ENCODE data around the gene FAM107B.

Gene FAM107B

GRCh38 chr10:14616955-14617730 lies 157.6 kb downstream of the FAM107B start:
- no peak for DNase-seq

DNA sequence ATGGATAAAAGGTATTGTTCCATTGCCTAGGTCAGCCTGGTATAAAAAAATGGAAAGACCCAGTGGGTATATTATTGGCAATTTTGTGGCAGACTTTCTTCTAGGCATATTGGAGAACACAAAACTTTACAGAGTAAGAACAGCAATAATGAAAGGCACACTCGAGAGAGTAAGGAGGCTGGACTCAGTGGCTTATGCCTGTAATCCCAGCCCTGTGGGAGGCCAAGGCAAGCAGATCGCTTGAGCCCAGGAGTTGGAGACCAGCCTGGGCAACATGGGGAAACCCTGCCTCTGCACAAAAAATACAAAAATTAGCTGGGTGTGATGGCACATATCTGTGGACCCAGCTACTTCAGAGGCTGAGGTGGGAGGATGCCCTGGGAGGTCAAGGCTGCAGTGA lies 158.2 kb downstream of the FAM107B start:
- DNase-seq = no peak

DNA sequence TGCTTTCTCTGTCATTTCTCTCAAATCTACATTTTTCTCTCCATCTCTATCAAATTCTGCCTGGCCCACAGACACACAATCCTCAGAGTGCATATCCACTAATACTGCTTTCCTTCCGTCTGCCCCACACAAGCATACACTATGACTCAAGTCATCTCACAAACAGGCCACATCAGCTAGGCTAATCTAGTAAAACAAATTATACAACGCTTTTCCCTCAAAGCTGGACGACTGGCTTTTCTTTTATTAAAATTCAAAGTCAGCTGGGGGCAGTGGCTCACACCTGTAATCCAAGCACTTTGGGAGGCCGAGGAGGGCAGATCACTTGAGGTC lies 161.1 kb downstream of the FAM107B start:
- no peak for DNase-seq

DNA sequence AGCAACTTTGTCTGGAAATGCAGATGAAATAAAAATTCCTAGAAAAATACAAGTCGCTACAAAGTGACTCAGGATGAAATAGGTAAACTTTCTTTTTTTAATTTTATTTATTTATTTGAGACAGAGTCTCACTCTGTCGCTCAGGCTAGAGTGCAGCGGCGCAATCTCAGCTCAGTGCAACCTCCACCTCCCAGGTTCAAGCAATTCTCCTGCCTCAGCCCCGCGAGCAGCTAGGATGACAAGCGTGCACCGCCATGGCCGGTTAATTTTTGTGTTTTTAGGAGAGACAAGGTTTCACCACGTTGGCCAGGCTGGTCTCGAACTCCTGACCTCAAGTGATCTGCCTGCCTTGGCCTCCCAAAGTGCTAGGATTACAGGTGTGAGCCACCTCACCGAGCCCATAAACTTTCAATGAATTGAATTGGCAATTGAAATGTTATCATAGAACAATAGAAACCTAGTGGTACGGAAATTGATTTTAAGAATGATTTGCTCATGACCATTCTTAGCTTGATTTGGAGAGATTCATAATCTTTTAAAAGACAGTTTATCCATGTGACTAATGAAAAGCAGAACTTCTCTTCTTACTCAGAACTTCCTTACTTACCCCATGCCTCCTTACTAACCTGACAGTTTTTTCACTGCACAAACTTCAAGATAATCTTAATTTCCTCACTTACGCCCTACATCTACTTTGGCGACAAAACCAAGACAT lies 161.7 kb downstream of the FAM107B start:
- DNase-seq = no peak

DNA sequence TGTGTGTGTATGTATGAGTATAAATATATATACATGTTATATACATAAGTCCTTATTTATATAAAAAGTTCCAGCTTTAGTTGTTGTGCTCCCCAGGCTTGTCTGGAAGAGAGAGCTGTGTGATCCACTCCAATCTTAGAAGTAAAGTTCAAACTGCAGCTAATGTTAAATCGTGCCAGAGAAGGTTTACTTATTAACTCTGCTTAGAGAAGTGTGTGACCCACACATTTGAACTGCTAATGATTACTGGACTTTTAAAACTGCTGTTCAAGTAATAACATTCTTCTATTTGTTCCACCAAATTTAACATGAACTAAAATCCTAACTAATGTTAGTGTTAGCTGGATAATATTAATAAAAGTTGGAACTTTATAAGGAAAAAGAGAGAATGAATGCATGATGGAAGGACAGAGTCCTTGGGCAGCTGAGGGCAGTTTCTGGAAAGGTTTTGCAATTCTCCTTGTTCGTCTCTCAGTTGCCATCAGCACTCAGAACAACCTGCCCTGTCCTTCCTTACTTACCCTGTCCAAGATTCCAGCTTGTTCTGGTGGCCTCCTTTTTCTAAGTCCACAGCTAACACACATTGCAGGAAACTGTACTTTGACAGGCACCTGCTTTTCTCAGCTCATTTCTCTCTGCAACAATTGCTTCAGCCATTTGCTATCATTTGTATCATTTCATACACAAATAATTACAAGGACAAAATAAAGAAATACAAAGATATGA lies 162.6 kb downstream of the FAM107B start:
- DNase-seq = no peak

- DNase-seq = no peak
These were observed 165.5 kb downstream of the FAM107B start for GRCh38 chr10:14609178-14609577.

DNA sequence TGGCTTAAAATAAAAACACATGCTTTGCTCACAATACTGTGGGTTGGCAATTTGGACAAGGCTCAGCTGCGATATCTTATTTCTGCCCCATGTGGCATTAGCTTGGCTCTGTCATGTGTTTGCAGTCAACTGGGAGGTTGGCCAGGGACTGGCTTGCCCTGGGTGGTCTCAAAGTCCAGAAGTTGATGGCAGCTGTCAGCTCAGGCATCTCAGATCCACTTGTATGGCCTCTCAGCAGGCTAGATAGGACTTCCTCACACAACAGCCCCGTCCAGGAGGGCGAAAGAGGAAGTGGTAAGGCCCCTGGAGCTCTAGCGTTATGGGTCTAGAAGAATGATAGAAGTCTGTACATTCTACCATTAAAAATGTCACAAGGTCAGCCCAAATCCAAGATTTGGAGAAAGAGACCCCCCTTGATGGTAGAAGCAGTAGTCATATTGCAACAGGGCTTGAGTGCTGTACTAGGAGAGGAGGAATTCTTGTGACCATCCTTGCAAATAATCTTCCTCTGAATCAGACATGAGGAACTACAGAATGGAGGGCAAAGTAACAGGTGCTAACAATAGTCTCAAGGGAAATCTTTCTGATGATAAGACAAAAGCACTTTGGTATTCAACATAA lies 166.2 kb downstream of the FAM107B start:
- no peak for DNase-seq

DNA sequence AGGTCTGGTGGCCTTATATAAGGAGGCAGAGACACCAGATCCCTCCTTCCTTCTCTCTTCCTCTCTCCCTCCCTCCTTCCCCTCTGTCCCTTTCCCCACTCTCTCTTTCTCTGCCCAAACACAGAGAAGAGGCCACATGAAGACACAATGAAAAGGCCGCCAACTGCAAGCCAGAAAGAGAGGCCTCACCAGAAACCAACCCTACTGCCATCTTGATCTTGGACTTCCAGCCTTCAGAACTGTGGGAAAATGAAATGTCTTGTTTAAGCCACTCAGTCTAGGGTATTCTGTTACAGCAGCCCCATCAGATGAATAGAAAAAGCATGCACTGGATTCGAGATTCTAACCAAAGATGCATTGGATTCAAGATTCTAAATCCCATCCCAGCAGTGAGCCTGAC lies 168.1 kb downstream of the FAM107B start:
- DNase-seq = no peak

- peak; percentile 57 for DNase-seq
These were observed 169.3 kb downstream of the FAM107B start for GRCh38 chr10:14605231-14605925.

DNA sequence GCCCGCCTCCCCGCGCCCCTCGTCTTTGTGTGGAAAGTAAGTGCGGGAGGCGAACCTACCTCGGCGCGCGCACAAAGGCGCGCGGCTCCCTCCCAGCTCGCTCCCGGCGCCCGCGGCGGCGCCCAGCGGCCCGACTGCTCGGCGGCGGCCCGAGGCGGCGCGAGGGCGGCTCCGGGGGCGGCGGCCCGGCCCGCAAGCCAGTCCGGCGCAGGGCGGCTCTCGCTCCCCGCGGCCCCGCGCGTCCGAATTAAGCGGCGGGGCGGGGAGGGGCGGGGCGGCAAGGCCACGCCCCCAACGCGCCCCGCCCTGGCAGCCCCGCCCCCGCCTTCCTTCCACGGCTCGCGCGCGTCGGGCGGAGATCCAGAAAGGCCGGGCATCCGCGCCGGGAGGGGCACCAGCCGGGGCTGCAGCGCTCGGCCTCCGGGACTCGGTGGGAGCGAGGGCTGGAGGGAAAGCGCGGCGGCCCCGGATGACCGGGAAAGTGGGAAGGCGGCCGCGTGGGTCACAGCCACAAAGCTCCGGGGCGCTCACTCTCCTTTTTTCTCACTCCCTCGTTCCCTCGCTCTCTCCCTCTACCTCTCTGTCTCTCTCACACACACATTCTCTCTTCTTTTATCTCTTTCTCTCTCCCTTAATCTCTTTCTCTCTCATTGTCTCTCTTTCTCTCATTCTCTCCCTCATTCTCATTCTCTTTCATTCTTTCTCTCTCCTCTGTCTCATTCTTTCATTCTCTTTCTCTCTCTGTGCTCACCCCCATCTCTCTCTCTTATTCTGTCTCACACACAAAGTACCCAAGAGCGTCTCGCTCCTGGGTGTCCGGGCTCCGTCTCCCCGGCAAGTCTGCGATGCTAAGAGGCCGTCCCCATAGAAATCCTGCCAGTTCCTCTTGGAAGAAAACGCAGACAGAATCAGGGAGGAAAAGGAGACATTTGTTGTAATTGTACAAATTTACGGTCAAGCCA lies 170.2 kb downstream of the FAM107B start:
- peak; percentile 71 for DNase-seq

DNA sequence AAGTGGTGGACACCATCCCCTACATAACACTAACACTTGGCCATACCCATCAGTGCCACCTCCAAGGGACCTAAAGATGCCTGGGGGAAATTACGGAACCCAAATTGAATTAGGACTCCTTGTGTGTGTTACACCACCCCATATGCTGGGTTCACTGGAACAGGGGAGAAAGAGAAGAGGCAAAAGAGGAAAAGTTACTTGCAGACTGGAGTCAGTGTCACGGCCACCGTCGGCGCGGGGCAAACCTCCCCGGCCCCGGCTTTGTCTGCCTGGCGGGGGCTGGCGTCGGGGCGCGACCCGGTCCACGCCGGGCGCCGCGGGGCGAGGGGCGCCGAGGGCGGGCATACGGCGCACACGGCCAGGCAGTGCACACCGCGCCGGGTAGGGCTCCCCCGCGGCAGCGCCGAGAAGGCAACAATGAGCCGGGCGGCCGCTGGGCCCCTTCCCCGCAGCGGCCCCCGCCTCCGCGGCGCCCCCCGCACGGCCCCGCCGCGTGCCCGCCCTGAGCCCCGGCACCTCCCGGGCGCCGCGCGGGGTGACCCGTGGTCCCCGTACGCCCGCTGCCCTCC lies 171.1 kb downstream of the FAM107B start:
- DNase-seq = peak; percentile 37

DNA sequence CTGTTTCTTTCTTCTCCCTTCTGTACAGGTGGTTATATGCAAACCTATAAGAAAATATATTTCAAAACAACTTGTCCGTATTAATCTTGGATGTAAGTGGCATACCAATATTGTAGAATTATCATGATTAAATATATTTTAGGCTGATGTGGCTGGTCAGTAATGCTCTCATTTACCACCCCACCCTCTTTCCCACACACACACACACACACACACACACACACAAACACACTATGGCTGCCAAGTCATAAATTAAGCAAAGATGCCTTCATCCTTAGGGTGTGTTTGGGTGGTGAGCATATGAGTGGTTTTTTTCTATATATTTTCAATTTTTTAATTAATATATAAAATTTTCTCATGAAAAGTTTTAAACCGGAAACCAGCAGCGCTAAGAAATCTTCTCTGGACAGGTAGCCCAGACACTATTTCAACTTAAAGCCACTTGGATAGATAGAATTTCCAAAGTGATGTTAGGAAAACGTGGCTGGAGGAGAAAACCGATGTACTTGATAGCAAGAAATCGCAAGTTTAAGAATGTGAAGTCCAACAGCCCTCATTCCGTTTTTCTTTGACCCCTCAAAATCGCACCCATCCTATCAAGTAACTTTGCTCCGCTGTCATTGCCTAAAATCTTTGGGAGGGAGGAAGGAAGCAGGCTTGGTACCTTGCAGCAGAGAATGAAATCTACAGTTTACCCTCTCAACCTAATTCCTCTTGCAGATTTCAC lies 171.7 kb downstream of the FAM107B start:
- no peak for DNase-seq

- peak; percentile 66 for DNase-seq
These were observed 172.6 kb downstream of the FAM107B start for GRCh38 chr10:14601872-14602725.

GRCh38 chr10:14601326-14601725 lies 173.4 kb downstream of the FAM107B start:
- DNase-seq = no peak

DNA sequence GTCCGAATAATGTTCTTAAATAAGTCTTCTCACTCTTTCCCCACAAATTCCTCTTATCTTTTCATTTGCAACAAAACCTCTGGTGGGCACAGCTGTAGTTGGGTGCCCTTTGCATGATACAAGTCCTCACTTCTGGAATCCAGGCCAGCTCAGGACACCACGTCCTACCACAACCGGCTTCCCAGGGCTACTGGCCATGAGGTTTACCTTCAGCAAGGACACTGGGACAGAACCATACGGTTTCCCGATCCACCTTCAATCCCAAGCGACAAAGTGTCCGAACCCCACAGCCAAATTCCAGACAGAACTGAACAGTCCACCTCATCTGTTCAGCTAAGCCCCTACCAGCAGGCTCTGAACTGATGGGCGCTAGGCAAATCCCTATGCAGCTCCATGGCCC lies 174.6 kb downstream of the FAM107B start:
- no peak for DNase-seq

GRCh38 chr10:14598809-14599764 lies 175.6 kb downstream of the FAM107B start:
- no peak for DNase-seq

GRCh38 chr10:14595526-14596182 lies 179.0 kb downstream of the FAM107B start:
- DNase-seq = no peak
